CD14-positive monocyte (primary cell): ENCODE measurements around the gene NT5E. TPM values are rescaled to one million over a fixed set of nuclear protein-coding genes. Genes with fewer than 3 reads are reported as not detected.

Source experiments
- DNase-seq, 3 donors: peaks; one replicate each; pipeline ENCODE4 v3.0.0-alpha.2; 2011 to 2022
- H2AFZ ChIP-seq: 2 replicates; pipeline ENCODE4 v1.6.0; 2012; ENCODE audit warnings: mild to moderate bottlenecking, low read depth, low read length, inconsistent platforms; ENCODE audit not compliant: insufficient read depth, poor library complexity, severe bottlenecking
- H3K27ac ChIP-seq, 2 donors: 1 replicate in 1 of 2; 2 replicates in 1 of 2; pipeline ENCODE4 v1.5.1; 2012 to 2013; ENCODE audit warnings: low read length in 2 of 2, control low read depth in 1 of 2, inconsistent platforms in 1 of 2, low read depth in 1 of 2, mild to moderate bottlenecking in 1 of 2
- H3K27me3 ChIP-seq, 2 donors: one replicate each; pipeline versions ENCODE4 v1.6.0 to v1.6.1; 2011 to 2013; ENCODE audit warnings: low read length in 2 of 2; ENCODE audit not compliant: control insufficient read depth in 2 of 2, insufficient read depth in 2 of 2
- H3K36me3 ChIP-seq, 2 donors: replicated peaks in 1 of 2; 1 replicate in 1 of 2; 2 replicates in 1 of 2; pipeline versions ENCODE4 v1.5.1 to v1.6.1; 2012 to 2013; ENCODE audit warnings: low read length in 2 of 2, control low read depth in 1 of 2, inconsistent platforms in 1 of 2, mild to moderate bottlenecking in 1 of 2; ENCODE audit not compliant: insufficient read depth in 2 of 2, control insufficient read depth in 1 of 2
- H3K4me1 ChIP-seq, 2 donors: 1 replicate in 1 of 2; 2 replicates in 1 of 2; pipeline versions ENCODE4 v1.5.1 to v1.6.1; 2012 to 2013; ENCODE audit warnings: low read length in 2 of 2, control low read depth in 1 of 2, inconsistent platforms in 1 of 2, mild to moderate bottlenecking in 1 of 2, moderate library complexity in 1 of 2; ENCODE audit not compliant: insufficient read depth in 2 of 2, control insufficient read depth in 1 of 2
- H3K4me2 ChIP-seq: replicated peaks from 2 replicates; pipeline ENCODE3; 2012; ENCODE audit warnings: low read length, moderate library complexity, mild to moderate bottlenecking; ENCODE audit not compliant: poor library complexity, severe bottlenecking; ENCODE audit errors: extremely low read depth
- H3K4me3 ChIP-seq, 3 experiments: fragments of 200-600 bp in 1 of 3; sonication (generic) in 1 of 3; replicated peaks in 1 of 3; 1 replicate in 2 of 3; 2 replicates in 1 of 3; pipeline ENCODE4 v1.5.1; 2011 to 2013; ENCODE audit warnings: low read length in 3 of 3, mild to moderate bottlenecking in 3 of 3, control low read depth in 2 of 3, low read depth in 2 of 3, inconsistent platforms in 1 of 3, moderate library complexity in 1 of 3
- H3K79me2 ChIP-seq: 2 replicates; pipeline ENCODE4 v1.6.0; 2012; ENCODE audit warnings: mild to moderate bottlenecking, control low read depth, inconsistent platforms, low read length, moderate library complexity; ENCODE audit not compliant: insufficient read depth
- H3K9ac ChIP-seq: 2 replicates; pipeline ENCODE4 v1.6.0; 2017; ENCODE audit warnings: low read length, mild to moderate bottlenecking; ENCODE audit not compliant: insufficient read depth, poor library complexity, severe bottlenecking
- H3K9me3 ChIP-seq, 2 donors: replicated peaks in 1 of 2; 1 replicate in 1 of 2; 2 replicates in 1 of 2; pipeline versions ENCODE4 v1.5.1 to v1.6.1; 2012 to 2013; ENCODE audit warnings: low read length in 2 of 2, control low read depth in 1 of 2; ENCODE audit not compliant: control insufficient read depth in 1 of 2, insufficient read depth in 1 of 2
- H4K20me1 ChIP-seq: 2 replicates; pipeline ENCODE4 v1.6.0; 2012; ENCODE audit warnings: mild to moderate bottlenecking, low read length, control low read depth, moderate library complexity; ENCODE audit not compliant: insufficient read depth
- H3K27ac Mint-ChIP-seq, 7 donors: one replicate each; pipeline ENCODE4 v1.8.0; 2020; ENCODE audit warnings: mild to moderate bottlenecking in 7 of 7, mixed read lengths in 7 of 7, moderate library complexity in 6 of 7, inconsistent platforms in 2 of 7
- H3K27me3 Mint-ChIP-seq, 3 donors: one replicate each; pipeline ENCODE4 v1.8.0; 2021 to 2022; ENCODE audit warnings: low read depth in 3 of 3, mild to moderate bottlenecking in 3 of 3, mixed read lengths in 3 of 3, moderate library complexity in 3 of 3, inconsistent platforms in 1 of 3
- H3K36me3 Mint-ChIP-seq, 2 donors: one replicate each; pipeline ENCODE4 v1.8.0; 2020; ENCODE audit warnings: mixed read lengths in 2 of 2, inconsistent platforms in 1 of 2, mild to moderate bottlenecking in 1 of 2
- H3K4me1 Mint-ChIP-seq: one replicate; pipeline ENCODE4 v1.8.0; 2020; ENCODE audit warnings: mild to moderate bottlenecking, mixed read lengths
- H3K4me3 Mint-ChIP-seq, 2 donors: one replicate each; pipeline ENCODE4 v1.8.0; 2020; ENCODE audit warnings: mild to moderate bottlenecking in 2 of 2, mixed read lengths in 2 of 2, moderate library complexity in 1 of 2
- H3K9me3 Mint-ChIP-seq, 7 donors: one replicate each; pipeline ENCODE4 v1.8.0; 2020 to 2022; ENCODE audit warnings: mixed read lengths in 7 of 7, mild to moderate bottlenecking in 6 of 7, moderate library complexity in 6 of 7, inconsistent platforms in 2 of 7
- CTCF ChIP-seq: fragments of 200-600 bp; IDR thresholded peaks from one replicate; pipeline ENCODE4 v1.8.0; 2022; ENCODE audit warnings: antibody characterized with exemption, mild to moderate bottlenecking
- WGBS: methylation state at CpG from one replicate; pipeline ENCODE4 v1.1.5; 2013; ENCODE audit warnings: missing lambda C conversion rate; ENCODE audit not compliant: insufficient coverage; 5-methylcytosine and 5-hydroxymethylcytosine counted together
- intact Hi-C, 2 donors: fragments of 100-400 bp; cut with micrococcal nuclease; formaldehyde crosslinking; loops; one replicate each; pipeline versions ENCODE4 v1.15.0 to v1.15.1; 2023
- polyA plus RNA-seq, 3 donors: library from polyadenylated mRNA; depleted of rRNA in 1 of 3; unstranded in 2 of 3; stranded (reverse) in 1 of 3; fragments of 300-500 nt in 2 of 3; fragments of >200 nt in 1 of 3; fragmentation: Illumina TruSeq in 2 of 3; gene quantifications; 1 replicate in 2 of 3; 2 replicates in 1 of 3; pipeline ENCODE4 v1.2.3, GENCODE V29; 2012 to 2021

Gene NT5E
- polyA plus RNA-seq, 3 donors: 0.14 to 0.18 TPM; not detected in 1

- intact Hi-C loops: no loop called here
- H3K9ac ChIP-seq: no peak overlapping the region
- no peaks in the 10 kb centered on the region for H3K36me3 Mint-ChIP-seq
- H4K20me1 ChIP-seq: no peaks in the 10 kb centered on the region
- no peaks in the 10 kb centered on the region for H3K9me3 ChIP-seq
- H3K4me2 ChIP-seq: no peak overlapping the region
- H3K4me1 Mint-ChIP-seq: peaks cover 44% of the 10 kb centered on the region
- H3K4me1 ChIP-seq: peaks cover 9 to 32% of the 10 kb centered on the region in 2 donors
- no peak overlapping the region for H3K4me3 Mint-ChIP-seq
- peaks cover 0 to 3% (median 0%) of the 10 kb centered on the region in 7 donors for H3K9me3 Mint-ChIP-seq
- no peaks in the 10 kb centered on the region for H3K79me2 ChIP-seq
- no peak for TF ChIP-seq CTCF
- no peaks in the 10 kb centered on the region for H3K27me3 ChIP-seq
- no peak overlapping the region for H3K4me3 ChIP-seq
- peak; percentile 18 to 63 (median 40) for DNase-seq
- peaks cover 23 to 30% (median 27%) of the 10 kb centered on the region in 3 donors for H3K27me3 Mint-ChIP-seq
- peak overlapping the region in 6 of 7 donors; percentile 58 to 90 (median 72) for H3K27ac Mint-ChIP-seq
- H3K36me3 ChIP-seq: no peaks in the 10 kb centered on the region
- 0% methylated on average over 1 of the region's 4 CpGs for WGBS
- no peak overlapping the region for H2AFZ ChIP-seq
- no peak overlapping the region for H3K27ac ChIP-seq
Observed at GRCh38 chr6:85464260-85464644, 14.4 kb downstream of the NT5E start.

GRCh38 chr6:85464722-85465150 is 14.9 kb downstream of the NT5E start:
- H3K4me2 ChIP-seq: no peak overlapping the region
- no peaks in the 10 kb centered on the region for H3K27me3 ChIP-seq
- intact Hi-C loops: no loop called here
- H3K27ac ChIP-seq: no peak overlapping the region
- peak; percentile 28 to 70 (median 45) for DNase-seq
- no peak for TF ChIP-seq CTCF
- no peaks in the 10 kb centered on the region for H3K36me3 ChIP-seq
- WGBS: 54% methylated on average over 2 of the region's 4 CpGs
- H2AFZ ChIP-seq: no peak overlapping the region
- H3K4me3 Mint-ChIP-seq: peak overlapping the region in 1 of 2 donors; percentile 4
- H3K9ac ChIP-seq: no peak overlapping the region
- H3K4me1 ChIP-seq: peaks cover 9 to 32% of the 10 kb centered on the region in 2 donors
- H3K9me3 Mint-ChIP-seq: peaks cover 0 to 3% (median 0%) of the 10 kb centered on the region in 7 donors
- H3K79me2 ChIP-seq: no peaks in the 10 kb centered on the region
- no peak overlapping the region for H3K4me3 ChIP-seq
- no peaks in the 10 kb centered on the region for H3K36me3 Mint-ChIP-seq
- H3K27ac Mint-ChIP-seq: peak overlapping the region; percentile 2 to 90 (median 70)
- H3K27me3 Mint-ChIP-seq: peaks cover 23 to 30% (median 27%) of the 10 kb centered on the region in 3 donors
- H3K4me1 Mint-ChIP-seq: peaks cover 44% of the 10 kb centered on the region
- H3K9me3 ChIP-seq: no peaks in the 10 kb centered on the region
- H4K20me1 ChIP-seq: no peaks in the 10 kb centered on the region
